Gastroesophageal sphincter (tissue), 4 donors: ENCODE measurements around the gene ANKDD1B. TPM values are rescaled to one million over a fixed set of nuclear protein-coding genes. Genes with fewer than 3 reads are reported as not detected.

Experiments
- ATAC-seq: fragments of 150-250 bp; one replicate; pipeline ENCODE4 v1.9.1; 2016; ENCODE audit warnings: mild to moderate bottlenecking, moderate library complexity
- H3K27ac ChIP-seq, 4 donors: fragments of 200-600 bp; sonication (generic) in 3 of 4; 1 replicate in 3 of 4; 2 replicates in 1 of 4; pipeline ENCODE4 v1.5.1; 2016 to 2019
- H3K27me3 ChIP-seq: fragments of 200-600 bp; sonication (generic); one replicate; pipeline ENCODE4 v1.5.1; 2019
- H3K36me3 ChIP-seq, 2 donors: fragments of 200-600 bp; sonication (generic); one replicate each; pipeline ENCODE4 v1.5.1; 2019; ENCODE audit warnings: control low read depth in 1 of 2
- H3K4me1 ChIP-seq, 3 donors: fragments of 200-600 bp; sonication (generic); 1 replicate in 2 of 3; 2 replicates in 1 of 3; pipeline ENCODE4 v1.5.1; 2016 to 2019; ENCODE audit warnings: control low read depth in 2 of 3
- H3K4me3 ChIP-seq, 2 donors: fragments of 200-600 bp; sonication (generic); one replicate each; pipeline ENCODE4 v1.5.1; 2019; ENCODE audit warnings: mild to moderate bottlenecking in 1 of 2, moderate library complexity in 1 of 2
- H3K9me3 ChIP-seq, 3 donors: fragments of 200-600 bp; sonication (generic); one replicate each; pipeline ENCODE4 v1.5.1; 2017 to 2019; ENCODE audit warnings: control low read depth in 2 of 3
- EP300 ChIP-seq: sonication (generic); formaldehyde crosslinking; IDR thresholded peaks from one replicate; pipeline ENCODE4 v1.6.1; 2017; ENCODE audit warnings: antibody characterized with exemption, mild to moderate bottlenecking
- POLR2A ChIP-seq, 2 donors: fragments of 450-650 bp; IDR thresholded peaks; one replicate each; pipeline ENCODE4 v1.6.1; 2017; ENCODE audit warnings: antibody characterized with exemption in 2 of 2, mild to moderate bottlenecking in 2 of 2, moderate library complexity in 1 of 2
- POLR2AphosphoS5 ChIP-seq: sonication (generic); formaldehyde crosslinking; IDR thresholded peaks from one replicate; pipeline ENCODE4 v1.6.1; 2017; ENCODE audit warnings: antibody characterized with exemption
- WGBS, 2 donors: methylation state at CpG; one replicate each; pipeline ENCODE4 v1.1.5; 2018; ENCODE audit warnings: low coverage in 1 of 2; 5-methylcytosine and 5-hydroxymethylcytosine counted together
- total RNA-seq, 4 donors: library from RNA; depleted of rRNA; stranded (reverse); fragments of >200 nt; gene quantifications; one replicate each; pipeline ENCODE4 v1.1.0, GENCODE V29; 2016
- TF ChIP-seq, protein P1 (sequence below), 4 experiments: fragments of 200-600 bp in 2 of 4; fragments of 450-650 bp in 2 of 4; sonication (generic) in 1 of 4; IDR thresholded peaks; one replicate each; pipeline ENCODE4 v1.5.1; 2017 to 2019; ENCODE audit warnings: antibody characterized with exemption in 4 of 4, mild to moderate bottlenecking in 2 of 4, moderate library complexity in 2 of 4

The ANKDD1B gene
- total RNA-seq, 4 donors from 2014 or later, result 0.20 to 0.94 TPM; not detected in 2

DNA sequence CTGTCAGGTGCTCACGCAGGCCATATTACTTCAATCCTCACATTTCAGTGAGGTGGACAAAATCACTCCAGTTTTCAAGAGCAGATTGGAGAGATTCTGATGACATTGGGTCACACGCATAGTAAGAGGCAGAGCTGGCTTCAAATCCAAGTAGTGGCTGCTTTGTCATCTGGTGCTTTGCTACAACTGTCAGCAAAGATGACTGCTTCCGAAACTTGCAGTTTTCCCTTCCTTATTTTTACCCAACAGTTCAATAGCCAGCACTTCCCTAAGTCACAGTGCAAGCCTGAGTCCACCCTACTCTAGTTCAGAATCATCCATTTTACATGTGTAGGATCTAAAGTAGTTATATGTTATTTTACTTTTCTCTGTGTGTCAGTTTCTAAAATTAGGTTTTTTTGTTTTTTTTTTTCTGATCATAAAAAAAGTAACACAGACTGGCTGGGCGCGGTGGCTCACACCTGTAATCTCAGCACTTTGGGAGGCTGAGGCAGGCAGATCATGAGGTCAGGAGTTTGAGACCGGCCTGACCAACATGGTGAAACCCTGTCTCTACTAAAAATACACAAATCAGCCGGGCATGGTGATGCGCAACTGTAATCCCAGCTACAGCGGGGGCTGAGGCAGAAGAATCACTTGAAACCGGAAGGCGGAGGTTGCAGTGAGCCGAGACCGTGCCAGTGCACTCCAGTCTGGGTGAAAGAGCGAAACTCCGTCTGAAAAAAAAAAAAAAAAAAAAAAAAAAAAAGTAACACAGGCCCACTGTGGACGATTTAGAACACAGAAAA lies 49.6 kb downstream of the ANKDD1B start:
- Histone ChIP-seq H3K4me3 (no peak overlapping the region), H3K9me3 (no peaks in the 10 kb centered on the region), H3K27ac (no peak overlapping the region), H3K4me1 (peaks cover 0 to 4% (median 0%) of the 10 kb centered on the region in 3 donors), H3K36me3 (no peaks in the 10 kb centered on the region), H3K27me3 (no peaks in the 10 kb centered on the region)
- WGBS, 2 donors, result 78 to 83% methylated on average over 3 to 11 of the region's 16 CpGs
- TF ChIP-seq EP300, result no peak
- TF ChIP-seq, protein P1, sequence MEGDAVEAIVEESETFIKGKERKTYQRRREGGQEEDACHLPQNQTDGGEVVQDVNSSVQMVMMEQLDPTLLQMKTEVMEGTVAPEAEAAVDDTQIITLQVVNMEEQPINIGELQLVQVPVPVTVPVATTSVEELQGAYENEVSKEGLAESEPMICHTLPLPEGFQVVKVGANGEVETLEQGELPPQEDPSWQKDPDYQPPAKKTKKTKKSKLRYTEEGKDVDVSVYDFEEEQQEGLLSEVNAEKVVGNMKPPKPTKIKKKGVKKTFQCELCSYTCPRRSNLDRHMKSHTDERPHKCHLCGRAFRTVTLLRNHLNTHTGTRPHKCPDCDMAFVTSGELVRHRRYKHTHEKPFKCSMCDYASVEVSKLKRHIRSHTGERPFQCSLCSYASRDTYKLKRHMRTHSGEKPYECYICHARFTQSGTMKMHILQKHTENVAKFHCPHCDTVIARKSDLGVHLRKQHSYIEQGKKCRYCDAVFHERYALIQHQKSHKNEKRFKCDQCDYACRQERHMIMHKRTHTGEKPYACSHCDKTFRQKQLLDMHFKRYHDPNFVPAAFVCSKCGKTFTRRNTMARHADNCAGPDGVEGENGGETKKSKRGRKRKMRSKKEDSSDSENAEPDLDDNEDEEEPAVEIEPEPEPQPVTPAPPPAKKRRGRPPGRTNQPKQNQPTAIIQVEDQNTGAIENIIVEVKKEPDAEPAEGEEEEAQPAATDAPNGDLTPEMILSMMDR (IDR thresholded peaks at IDR 0.05), result no peak
- TF ChIP-seq POLR2AphosphoS5, result no peak
- TF ChIP-seq POLR2A (IDR thresholded peaks at IDR 0.05), result no peak
- no peak for ATAC-seq

DNA sequence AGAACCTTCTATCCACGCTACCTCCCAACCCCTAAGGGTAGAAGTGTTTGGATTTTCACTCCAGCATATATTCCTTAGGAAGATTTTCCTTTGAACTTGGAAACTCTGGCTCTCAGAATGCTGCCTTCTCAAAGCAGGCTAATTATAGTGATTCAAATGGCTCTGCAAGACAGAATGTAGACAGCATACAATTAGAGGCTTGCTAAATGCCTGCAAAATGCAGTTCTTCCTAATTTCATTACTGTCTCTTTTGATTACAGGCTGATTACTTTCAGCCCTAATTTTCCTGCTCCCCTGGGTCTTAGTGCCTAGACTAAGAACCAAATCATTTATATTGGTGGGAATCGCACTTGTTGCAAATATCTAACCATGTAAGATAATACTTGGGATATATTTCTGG lies 50.8 kb downstream of the ANKDD1B start:
- 94 to 100% methylated on average over 1 to 2 of the region's 2 CpGs for WGBS, 2 donors
- no peak overlapping the region for H3K4me3 ChIP-seq
- no peak overlapping the region for H3K27ac ChIP-seq
- H3K36me3 ChIP-seq, result no peaks in the 10 kb centered on the region
- H3K27me3 ChIP-seq, result no peaks in the 10 kb centered on the region
- ATAC-seq, result no peak
- TF ChIP-seq, protein P1 (IDR thresholded peaks at IDR 0.05), result no peak
- no peak for TF ChIP-seq POLR2AphosphoS5
- no peak for TF ChIP-seq POLR2A (IDR thresholded peaks at IDR 0.05)
- TF ChIP-seq EP300, result no peak
- no peaks in the 10 kb centered on the region for H3K4me1 ChIP-seq
- no peaks in the 10 kb centered on the region for H3K9me3 ChIP-seq

DNA sequence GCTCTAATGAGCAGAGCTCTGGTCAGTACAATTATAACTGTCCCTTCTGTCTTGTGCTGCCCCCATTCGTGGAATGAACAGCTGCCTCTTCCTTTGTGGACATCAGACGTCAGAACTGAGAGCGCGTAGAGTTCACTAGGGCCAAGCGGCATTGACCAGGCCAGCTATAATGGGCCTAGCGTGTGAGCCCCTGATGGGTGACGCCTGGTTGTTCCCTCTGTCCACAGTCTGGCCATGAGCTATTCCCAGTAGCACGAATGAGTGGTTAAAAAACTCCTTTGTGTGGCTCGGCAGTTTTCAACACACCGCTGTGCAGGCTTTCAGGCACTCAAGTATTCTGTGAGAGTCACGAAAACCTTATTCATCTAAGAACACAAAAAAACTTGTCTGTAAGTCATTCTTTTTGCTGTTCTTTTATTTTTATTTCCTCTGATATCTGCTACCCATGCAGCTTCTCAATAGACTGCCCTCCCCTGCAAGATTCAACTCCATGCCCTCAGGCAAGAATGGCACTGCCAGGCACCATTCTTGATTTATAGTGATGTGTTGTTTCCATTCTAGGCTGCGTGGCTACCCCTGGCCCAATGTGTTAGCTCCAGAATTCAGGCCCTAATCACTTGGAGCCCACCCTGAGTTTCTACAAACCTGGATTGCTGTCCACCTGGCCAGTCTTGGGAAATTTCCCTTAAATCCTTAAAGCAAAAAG lies 52.5 kb downstream of the ANKDD1B start:
- no peak overlapping the region for H3K4me3 ChIP-seq
- WGBS, 2 donors, result 74 to 93% methylated on average over 5 to 11 of the region's 12 CpGs

DNA sequence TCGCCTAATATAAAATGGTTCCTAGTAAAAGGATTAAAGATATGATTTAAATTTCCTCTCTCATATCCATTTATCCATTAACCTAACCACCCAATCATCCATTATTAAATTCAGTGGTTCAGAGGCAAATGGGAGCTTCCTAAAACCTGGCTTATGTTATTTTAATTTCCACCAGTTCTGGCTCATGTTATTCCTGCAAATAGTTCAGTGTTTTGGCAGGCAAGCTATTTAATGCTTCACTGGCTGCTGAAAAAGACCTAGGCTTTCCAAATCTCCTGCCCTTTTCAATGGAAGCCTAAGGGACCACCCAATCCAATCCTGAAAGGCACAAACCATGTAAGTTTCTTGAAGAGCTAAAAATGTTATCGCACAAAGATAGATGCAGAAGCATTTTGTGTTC lies 53.7 kb downstream of the ANKDD1B start:
- no peak for TF ChIP-seq POLR2A (IDR thresholded peaks at IDR 0.05)
- TF ChIP-seq, protein P1 (IDR thresholded peaks at IDR 0.05), result no peak
- TF ChIP-seq EP300, result no peak
- no peak for TF ChIP-seq POLR2AphosphoS5
- ATAC-seq, result no peak
- H3K36me3 ChIP-seq, result no peaks in the 10 kb centered on the region
- no peaks in the 10 kb centered on the region for H3K27me3 ChIP-seq
- no peak overlapping the region for H3K4me3 ChIP-seq
- no peaks in the 10 kb centered on the region for H3K4me1 ChIP-seq
- 74 to 100% methylated on average over 2 of the region's 2 CpGs for WGBS, 2 donors
- no peak overlapping the region for H3K27ac ChIP-seq
- no peaks in the 10 kb centered on the region for H3K9me3 ChIP-seq

More for the DNA sequence above, 52.5 kb downstream of the ANKDD1B start:
- no peaks in the 10 kb centered on the region for H3K27me3 ChIP-seq
- no peaks in the 10 kb centered on the region for H3K36me3 ChIP-seq
- ATAC-seq, result no peak
- no peak overlapping the region for H3K27ac ChIP-seq
- H3K4me1 ChIP-seq, result no peaks in the 10 kb centered on the region
- TF ChIP-seq, protein P1 (IDR thresholded peaks at IDR 0.05), result no peak
- no peak for TF ChIP-seq POLR2AphosphoS5
- no peak for TF ChIP-seq EP300
- TF ChIP-seq POLR2A (IDR thresholded peaks at IDR 0.05), result no peak
- no peaks in the 10 kb centered on the region for H3K9me3 ChIP-seq
